Stimulated activated CD8-positive, alpha-beta memory T cell treated with anti-CD3 and anti-CD28 coated beads, Interleukin-15, amount 100 ng/mL, for 1 hour (primary cell): ENCODE data around the gene RAB30.

ENCODE experiments used
- DNase-seq: peaks from one replicate; pipeline ENCODE4 v3.0.0-alpha.2; 2020; ENCODE audit warnings: low read depth

Gene RAB30

DNA sequence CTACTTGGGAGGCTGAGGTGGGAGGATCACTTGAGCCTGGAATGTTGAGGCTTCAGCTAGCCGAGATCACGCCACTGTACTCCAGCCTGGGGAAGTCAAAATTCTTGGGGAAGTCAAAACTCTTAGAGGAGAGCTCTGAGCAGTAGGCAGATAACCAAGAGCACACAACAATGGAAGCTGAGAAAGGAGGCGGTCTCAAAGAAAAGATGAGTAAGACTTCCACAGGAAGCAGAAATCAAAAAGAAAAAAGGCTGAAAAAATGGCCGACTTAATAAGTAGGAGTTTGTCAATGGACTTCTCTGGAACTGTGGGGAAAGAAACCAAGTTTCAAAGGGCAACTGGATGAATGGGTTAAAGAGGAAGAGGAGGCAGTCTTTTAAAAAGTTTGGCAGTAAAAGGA is 32.1 kb downstream of the RAB30 start:
- DNase-seq = no peak

DNA sequence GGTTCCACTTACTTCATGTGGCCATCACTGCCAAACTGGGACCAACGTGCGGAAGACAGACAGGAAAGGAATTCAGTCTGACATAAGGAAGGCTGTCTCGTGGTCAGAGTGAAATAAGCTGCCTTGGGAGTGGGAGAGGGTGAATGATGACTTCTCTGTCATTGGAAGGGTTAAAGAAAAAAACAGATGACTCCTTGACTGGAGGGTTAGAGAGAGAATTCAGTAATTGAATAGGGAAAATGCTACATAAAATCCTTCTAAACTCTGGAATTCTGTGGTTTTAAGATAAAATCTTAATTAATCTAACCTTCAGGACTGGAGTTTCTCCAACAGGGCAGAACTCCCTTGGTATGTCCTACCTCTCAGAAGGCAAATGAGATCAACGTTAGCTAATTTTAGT is 33.8 kb downstream of the RAB30 start:
- DNase-seq = no peak

DNA sequence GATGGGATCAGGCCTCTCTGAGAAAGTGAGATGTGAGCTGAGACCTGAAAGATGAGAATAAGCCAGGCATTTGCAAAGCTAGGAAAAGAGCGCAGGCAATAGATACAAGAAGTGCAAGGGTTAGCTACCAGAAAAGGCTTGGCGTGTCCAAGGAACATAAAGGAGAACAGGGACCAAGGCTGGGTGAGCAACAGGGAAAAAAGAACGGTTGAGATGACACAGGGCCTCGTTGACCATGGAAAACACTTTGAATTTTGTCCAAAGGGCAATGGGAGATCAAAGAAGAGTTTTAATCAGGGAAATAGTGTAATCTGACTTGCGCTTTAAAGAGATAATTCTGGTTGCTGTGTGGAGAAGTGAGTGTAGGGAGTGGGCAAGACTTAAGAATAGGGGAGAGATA is 35.0 kb downstream of the RAB30 start:
- no peak for DNase-seq

DNA sequence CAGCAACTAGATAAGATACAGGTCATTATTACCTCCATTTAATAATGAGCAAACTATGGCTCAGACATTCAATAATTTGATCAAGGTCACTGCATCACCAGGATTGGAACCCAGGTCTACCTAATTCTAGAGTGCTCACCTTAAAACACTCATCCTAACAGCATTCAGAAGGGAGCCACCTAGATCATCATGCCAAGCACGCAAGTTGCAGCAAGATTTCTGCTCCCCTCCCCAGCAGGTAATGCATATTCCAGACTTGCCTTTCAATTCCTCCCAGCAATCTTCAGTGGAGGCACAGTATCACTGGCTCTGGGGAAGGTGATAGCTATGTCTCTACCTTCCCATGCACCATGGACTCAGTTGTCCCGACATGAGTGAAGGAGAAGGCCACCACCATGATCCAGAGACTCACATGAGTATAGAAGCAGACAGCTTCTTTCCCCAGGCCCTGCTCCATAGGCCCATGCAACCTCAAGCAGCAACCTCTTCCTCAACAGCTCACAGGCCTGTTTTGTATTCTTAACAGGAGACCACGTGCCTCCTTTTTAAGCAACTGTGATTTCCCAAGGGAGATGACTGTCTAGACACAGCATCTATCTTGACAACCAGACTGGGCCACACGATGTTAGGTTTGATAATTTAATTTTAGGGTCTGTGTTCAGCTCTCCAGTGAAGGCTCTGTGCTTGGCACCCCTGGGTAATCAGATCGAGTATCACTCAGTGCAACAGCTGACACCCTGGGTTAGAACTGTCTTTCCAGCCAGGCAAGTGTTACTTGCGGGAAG is 36.4 kb downstream of the RAB30 start:
- no peak for DNase-seq

DNA sequence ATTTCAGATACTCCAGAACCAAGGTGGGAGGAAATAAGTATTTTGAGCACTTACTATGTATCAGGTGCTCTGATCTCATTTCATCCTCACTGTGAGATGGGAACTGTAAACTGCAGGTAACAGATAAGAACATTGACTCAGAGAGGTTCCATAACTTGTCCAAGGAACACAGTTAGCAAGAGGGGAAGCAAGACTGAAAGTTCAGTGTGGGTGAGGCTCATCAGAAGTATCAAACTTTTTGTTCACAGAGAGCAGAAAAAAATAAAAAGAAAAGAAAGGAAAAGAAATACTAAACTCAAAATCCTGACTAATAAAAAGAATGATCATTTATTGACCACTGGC is 37.1 kb downstream of the RAB30 start:
- no peak for DNase-seq

DNA sequence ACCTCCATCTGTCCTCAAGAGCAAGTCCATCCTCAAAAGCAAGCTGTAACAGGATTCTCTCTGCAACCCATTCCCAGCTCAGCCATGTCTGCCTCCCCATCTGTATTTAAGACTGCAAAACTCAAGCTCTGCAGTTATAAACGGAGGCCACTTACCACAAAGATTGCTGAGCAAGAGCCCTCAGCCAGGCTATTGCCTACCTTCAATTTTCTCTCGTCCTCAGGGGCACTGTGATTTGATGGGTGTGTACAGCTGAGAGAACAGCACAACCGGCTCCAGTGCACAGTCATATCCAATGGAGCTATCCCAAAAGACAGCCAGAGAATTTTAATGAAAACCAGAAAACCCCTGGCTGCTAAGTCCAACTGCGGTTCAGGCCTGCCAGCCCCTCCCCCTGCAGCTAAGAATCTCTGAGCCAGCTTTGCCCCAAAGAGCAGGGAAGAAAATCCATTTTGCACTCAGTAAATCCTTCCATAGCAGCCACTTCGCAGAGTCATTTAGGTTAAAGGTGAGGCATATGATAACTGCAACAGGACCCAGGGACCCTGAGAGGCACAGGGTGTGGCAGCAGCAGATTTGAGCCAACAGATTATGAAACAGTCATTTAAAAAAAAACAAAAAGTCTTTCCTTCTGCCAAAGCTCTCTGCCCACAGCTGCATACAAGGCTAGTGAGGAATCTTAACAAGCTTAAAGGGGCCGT is 37.6 kb downstream of the RAB30 start:
- DNase-seq = no peak

DNA sequence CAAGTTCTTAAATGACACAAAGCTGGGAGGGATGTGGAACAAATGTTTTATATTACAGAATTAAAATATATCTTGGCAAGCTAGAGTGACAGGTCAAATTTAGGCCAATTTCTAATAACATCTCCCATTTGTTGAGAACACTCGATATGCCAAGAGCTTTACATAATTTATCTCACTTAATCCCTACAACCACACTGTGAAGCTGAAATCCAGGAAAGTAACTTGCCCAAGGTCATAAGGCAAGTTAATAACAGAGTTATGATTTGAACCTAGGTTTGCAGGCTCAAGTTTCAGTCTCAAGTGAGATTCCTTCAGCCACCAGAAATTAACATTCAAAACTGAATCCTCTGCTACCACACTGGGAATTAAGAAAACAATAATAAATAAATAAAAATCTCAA is 38.3 kb downstream of the RAB30 start:
- DNase-seq = no peak

DNA sequence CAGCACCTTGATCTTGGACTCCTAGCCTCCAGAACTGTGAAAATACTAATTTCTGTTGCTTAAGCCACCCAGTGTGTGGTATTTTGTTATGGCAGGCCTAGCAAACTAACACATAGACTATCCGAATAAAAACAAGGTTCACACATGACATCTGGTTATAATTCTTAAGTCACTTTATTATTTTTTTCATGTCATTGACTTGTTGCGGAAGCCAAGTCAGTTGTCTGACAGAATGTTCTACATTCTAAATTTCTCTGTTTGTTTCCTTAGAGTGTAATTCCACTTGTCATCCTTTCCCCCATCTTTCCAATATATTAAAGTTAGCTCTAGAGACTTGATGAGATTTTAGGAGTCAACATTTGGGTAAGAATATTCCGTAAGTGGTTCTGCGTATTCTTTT is 40.6 kb downstream of the RAB30 start:
- DNase-seq = no peak

DNA sequence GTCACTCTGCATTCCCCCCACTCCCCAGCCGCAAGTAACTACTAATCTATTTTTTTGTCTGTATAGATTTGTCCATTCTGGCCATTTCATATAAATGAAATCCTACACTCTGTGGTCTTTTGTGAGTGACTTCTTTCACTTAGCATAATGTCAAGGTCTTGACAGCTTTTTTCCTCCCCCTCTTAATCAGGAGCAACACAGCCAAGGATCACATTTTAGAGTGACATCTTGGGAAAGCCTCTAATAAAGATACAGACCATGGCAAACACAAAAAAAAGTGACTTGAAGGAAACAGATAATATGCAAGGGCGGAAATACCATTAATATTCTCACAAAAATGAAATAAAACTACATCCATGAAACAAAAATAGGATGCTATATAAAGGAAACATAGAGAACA is 43.9 kb downstream of the RAB30 start:
- no peak for DNase-seq

DNA sequence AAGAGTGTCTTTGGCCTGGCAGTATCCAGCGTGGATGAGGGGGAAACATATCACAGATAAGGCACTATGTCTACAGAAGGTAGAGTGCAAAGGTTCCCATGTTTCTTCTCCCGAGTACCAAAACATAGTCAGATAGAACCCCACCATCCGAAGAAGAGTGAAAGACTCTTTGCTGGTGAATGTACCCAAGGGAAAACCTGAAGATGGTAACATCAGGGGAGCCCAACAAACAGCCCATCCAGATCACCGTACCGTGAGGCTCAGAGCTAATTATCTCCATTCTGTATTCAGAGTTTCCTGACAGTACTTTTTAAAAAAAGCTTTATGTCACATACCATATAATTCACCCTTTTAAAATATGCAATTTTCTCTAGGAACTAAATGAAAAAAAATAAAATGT is 44.4 kb downstream of the RAB30 start:
- DNase-seq = no peak

DNA sequence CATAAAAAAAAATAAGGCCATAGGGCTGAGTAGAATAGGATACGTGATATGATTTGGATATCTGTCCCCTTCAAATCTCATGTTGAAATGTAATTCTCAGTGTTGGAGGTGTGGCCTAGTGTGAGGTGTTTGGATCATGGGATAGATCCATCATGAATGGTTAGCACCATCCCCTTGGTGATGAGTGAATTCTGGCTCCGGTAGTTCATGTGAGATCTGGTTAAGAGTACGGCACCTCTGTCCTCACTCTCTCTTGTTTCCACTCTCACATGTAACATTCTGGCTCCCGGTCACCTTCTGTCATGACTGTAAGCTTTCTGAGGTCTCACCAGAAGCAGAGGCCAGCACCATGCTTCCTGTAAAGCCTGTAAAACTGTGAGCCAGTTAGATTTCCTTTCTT is 45.5 kb downstream of the RAB30 start:
- DNase-seq = no peak

DNA sequence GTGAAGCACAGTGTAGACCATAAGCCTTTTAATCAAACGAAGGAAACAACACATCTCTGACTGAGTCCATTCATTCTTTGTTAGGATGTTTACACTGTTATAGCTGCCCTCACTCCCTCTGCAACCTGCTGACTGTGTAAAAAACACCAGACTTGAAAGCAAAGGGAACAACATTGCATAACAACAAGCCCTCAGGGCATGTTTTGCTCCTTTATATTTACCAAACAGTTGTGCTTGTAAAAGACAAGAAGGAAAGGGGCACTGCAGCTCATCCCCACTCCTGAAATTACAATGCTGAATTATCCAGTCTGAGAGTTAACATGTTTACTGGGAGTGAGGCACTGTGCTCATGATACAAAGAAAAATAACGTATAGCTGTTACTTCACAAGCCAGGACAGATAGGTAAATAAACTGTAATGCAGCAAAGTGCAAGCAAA is 46.4 kb downstream of the RAB30 start:
- no peak for DNase-seq

DNA sequence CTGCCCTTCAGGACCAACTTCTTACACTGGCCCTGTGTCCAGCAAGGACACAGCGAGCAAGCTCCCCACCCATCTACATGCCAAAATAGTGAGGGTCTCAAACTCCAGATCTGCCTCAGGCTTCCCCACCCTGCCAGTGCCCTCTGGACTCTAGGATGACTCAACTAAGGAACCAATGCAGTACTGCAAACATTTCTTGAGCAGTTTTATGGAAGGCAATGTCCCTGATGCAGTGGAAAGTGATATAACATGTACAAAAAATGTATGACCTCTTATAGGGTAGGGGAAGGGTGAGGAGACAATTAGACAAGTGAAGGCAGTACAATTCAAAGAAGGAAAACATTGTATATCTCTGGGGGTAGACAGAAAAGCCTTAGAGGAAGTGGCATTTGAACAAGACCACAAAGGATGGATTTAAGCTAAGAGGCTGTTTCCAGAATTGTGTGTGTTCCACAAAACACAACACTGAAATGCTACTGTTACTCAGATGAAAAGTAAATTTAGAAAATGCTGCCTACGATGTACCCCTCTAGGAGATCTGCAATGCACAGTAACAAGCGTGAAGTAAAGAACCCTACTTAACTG is 47.3 kb downstream of the RAB30 start:
- no peak for DNase-seq

DNA sequence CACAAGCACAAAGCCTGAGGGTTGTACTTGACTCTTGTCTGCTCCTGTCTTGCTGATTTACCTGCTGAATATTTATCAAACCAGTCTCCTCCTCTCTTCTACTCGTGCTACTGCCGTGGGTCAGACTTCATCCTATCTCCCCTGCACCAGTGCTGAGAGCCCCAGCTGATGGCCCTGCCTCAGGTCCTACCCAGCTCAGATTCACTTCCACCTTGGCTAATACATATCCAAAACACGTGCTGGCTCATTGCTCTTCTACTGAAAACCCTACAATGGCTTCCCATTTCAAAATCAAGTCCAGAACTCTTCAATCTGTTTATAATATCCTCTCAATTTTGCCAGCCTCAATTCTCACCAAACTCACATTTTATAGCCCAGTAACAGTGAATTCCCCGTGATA is 48.3 kb downstream of the RAB30 start:
- DNase-seq = no peak

DNA sequence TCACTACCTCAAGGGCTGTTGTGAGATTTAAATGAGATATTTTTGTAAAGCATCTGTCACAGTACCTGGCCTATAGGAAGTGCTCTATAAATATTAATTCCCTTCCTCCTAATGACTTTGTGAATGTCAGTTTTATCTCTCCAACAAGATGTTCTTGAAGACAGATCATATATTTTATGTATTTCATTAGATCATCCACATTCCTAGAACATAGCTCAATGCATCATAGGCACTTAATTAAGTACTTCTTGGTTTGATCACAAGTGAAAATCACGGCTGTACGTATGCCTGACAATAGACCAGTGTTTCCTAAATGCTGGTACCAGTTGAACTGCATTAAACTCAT is 49.9 kb downstream of the RAB30 start:
- no peak for DNase-seq

DNA sequence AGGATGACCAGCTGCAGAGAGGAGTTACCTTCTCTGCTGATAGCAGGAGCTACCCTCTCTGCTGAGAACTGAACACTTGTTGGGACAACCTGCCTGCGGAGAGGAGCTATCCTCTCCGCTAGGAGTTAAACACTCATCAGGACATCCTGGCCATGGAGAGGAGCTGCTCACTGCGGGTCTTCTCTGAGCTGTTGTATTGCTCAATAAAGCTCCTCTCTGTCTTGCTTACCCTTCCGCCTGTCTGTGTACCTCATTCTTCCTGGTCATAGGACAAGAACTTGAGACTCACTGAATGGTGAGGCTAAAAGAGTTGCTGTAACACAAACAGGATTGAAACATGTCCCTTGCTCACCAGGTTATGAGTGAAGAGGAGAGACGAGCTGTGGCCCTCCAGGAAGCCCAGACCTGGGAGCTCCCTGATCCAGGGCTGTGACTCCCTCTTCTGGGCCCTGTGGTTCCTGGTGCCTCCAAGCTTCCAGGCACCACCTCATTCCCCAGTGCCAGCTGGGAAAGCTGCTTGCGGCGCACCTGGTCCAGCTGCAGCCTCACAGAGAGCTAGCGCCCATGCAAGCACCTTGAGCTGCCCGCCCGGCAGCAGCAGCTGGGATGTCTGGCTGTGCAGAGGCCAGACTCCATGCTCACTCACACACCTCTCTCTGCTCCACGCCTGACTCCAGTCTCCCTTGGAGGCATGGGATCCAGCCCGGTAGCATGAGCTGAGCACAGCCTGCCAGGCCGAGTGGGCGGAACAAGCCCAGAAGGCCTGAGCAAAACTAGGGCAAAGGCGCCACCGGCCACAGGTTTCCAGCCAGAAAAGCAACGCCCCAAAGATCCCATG is 50.5 kb downstream of the RAB30 start:
- DNase-seq = no peak

DNA sequence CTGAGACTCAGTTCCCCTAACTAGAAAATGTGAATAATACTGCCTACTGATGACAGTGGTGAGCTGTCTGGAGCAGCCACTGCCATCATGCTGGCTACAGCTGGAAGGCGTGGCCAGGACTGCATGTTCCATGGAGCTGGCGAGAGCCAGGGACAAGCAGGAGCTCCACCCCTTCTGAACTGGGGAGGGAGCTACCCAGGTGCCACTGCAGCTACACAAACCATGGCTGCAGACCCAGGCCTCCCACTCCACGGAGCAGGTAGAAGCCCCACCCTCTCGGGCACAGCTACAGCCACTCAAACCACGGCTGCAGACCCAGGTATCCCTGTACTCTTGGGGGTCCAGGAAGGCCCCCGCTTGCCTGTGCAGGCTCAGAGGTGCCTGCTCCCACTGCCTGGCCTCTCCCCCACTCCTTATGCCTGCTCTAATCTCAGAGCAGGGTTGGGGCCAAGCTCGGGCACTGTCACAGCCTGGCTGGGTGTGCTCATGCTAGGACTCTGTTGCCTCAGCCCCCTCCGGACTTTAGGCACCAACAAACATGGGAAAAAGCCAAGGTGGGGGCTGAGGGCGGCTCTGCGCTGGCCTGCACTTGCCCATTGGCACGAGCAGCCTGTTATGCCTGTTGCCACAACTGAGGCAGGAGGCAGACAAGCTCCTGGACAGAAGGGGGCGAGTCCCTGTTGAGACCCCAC is 51.7 kb downstream of the RAB30 start:
- no peak for DNase-seq

DNA sequence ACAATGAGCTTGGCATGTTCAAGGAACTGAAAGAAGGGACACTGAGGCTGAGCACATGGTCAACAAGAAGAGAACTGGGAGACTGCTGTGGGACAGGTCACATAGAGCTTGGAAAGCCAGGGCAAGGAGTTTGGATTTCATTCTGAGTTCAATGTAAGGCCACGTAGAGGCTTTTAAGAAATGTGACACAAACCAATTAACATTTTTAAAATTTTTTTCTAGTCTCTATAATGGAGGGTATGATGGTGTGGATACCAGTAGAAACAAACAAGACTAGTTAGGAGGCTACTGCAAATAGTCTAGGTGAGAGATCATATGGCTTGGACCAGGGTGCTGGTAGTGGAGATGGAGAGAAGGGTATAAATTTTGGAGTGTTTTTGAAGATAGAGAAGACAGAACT is 56.7 kb downstream of the RAB30 start:
- no peak for DNase-seq

DNA sequence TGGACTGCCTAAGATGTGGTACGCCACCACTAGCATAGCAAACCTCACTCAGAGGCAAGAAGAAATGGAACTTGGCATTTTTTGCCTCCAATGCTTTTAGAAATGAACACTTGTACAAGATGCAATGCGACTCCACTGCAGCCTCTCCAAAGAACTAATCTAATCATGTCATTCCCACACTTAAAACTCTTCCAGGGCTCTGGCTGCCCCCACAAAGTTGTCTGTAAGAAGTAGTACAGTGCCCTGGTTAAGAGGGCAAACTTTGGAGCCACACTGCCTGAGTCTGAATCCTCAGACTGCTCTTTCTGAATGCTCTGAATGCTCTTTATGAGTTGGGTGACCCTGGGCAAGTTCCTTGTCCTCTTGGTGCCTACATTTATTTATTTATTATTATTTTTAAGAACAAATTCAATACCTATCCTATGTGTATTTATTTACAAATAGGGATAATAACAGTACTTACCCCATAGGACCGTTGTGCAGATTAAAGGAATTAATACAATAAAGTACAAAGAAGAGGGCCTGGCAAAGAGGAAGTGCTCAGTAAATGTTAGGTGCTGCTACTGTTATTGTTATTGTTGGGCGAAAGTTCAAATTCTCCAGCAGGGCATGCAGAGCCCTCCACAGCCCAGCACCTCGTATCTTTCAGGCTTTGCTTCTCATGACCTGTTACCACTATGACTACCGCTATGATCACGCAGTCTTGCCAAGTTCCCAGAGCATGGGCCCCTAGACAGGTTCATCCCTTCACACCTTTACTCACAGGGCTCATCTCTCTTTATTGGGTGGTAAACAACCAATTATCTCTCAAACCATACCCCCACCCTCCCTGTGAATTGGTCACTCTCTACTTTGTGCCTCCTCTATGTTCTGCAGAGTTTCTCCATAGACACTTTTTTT is 59.3 kb downstream of the RAB30 start:
- no peak for DNase-seq

DNA sequence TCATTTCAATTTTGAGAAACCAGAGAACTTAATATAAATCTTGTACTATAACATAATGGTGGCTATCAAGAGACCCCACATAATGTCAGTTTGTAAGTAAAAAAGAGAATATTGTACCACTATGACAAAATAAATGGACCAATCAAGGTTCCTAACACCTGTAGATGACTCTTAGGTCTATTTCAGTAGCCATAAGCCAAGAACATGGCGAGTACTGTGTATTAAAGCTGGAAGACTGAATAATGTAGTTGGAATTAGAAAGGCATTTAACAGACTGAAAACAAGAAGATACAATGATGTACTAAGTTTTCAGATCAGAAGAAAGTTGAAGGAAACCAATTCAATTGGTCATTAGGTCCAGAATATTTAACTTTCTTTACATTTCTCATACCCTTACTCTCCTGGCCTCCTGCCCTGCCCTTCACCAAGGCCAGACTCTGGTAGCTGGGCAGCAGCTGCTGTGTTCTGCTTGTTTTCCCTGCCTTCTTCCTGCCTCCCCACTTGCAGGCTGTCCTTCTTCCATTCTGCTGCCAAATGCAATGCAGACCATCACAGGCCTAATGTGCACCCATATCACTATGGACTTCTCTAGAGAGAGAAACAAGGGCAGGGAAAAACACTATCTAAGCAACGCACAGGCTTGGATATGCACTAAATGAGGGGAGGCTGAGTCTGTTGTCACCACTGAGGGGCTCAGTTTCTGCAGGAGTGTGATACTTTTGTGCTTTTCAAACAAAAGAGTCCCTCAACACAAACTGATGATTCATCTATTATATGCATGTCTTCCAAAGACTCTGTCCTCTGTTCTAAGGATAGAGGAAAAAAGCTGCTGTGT is 60.1 kb downstream of the RAB30 start:
- no peak for DNase-seq
